Liver (tissue), 9 donors: ENCODE data around the gene ARPC1A. TPM values are rescaled to one million over a fixed set of nuclear protein-coding genes. Genes with fewer than 3 reads are reported as not detected.
A peak's percentile ranks its signal among the peaks of the same experiment; 100 is the strongest.

Source experiments
- DNase-seq: peaks from one replicate; pipeline ENCODE4 v3.0.0-alpha.2; 2017; ENCODE audit warnings: low spot score
- H3K27ac ChIP-seq, 2 donors: one replicate each; pipeline ENCODE4 v1.7.0; 2013; ENCODE audit warnings: inconsistent platforms in 2 of 2, low read length in 2 of 2, control low read depth in 1 of 2, low read depth in 1 of 2, mild to moderate bottlenecking in 1 of 2
- H3K27me3 ChIP-seq, 4 donors: one replicate each; pipeline versions ENCODE4 v1.6.1 to v1.7.0; 2013; ENCODE audit warnings: low read length in 3 of 4, inconsistent platforms in 1 of 4, mild to moderate bottlenecking in 1 of 4, moderate library complexity in 1 of 4; ENCODE audit not compliant: control insufficient read depth in 4 of 4, insufficient read depth in 4 of 4
- H3K36me3 ChIP-seq, 4 donors: one replicate each; pipeline versions ENCODE4 v1.6.1 to v1.7.0; 2013; ENCODE audit warnings: low read length in 3 of 4, mild to moderate bottlenecking in 3 of 4, low read depth in 1 of 4, moderate library complexity in 1 of 4; ENCODE audit not compliant: control insufficient read depth in 4 of 4, insufficient read depth in 3 of 4
- H3K4me1 ChIP-seq, 4 donors: one replicate each; pipeline versions ENCODE4 v1.6.1 to v1.7.0; 2013; ENCODE audit warnings: low read length in 3 of 4, mild to moderate bottlenecking in 3 of 4, moderate library complexity in 1 of 4; ENCODE audit not compliant: control insufficient read depth in 4 of 4, insufficient read depth in 4 of 4
- H3K4me3 ChIP-seq, 3 donors: one replicate each; pipeline versions ENCODE4 v1.6.1 to v1.7.0; 2013; ENCODE audit warnings: low read length in 3 of 3, control low read depth in 1 of 3, low read depth in 1 of 3, mild to moderate bottlenecking in 1 of 3
- H3K9ac ChIP-seq, 2 donors: one replicate each; pipeline ENCODE4 v1.7.0; 2013; ENCODE audit warnings: low read length in 2 of 2, mild to moderate bottlenecking in 2 of 2, moderate library complexity in 2 of 2, control low read depth in 1 of 2, low read depth in 1 of 2
- H3K9me3 ChIP-seq, 4 donors: one replicate each; pipeline versions ENCODE4 v1.6.1 to v1.7.0; 2013; ENCODE audit warnings: low read length in 3 of 4; ENCODE audit not compliant: control insufficient read depth in 4 of 4
- CTCF ChIP-seq: fragments of 150-350 bp; IDR thresholded peaks from 2 replicates; pipeline ENCODE4 v1.5.1; 2017; ENCODE audit warnings: improper control_type of control experiment, low read depth, low read length; ENCODE audit not compliant: missing input control
- EGR1 ChIP-seq, 2 donors: IDR thresholded peaks; 2 replicates each; pipeline ENCODE4 v1.6.1; 2016 to 2018; ENCODE audit warnings: antibody characterized with exemption in 2 of 2, low read depth in 2 of 2
- FOXA2 ChIP-seq: IDR thresholded peaks from 2 replicates; pipeline ENCODE4 v1.6.1; 2016; ENCODE audit warnings: antibody characterized with exemption
- GABPA ChIP-seq, 2 donors: IDR thresholded peaks in 1 of 2; conservative IDR thresholded peaks in 1 of 2; 2 replicates each; pipeline ENCODE4 v1.6.1; 2016; ENCODE audit warnings: antibody characterized with exemption in 2 of 2, mild to moderate bottlenecking in 1 of 2, moderate library complexity in 1 of 2
- HNF4A ChIP-seq, 2 donors: conservative IDR thresholded peaks; 2 replicates each; pipeline ENCODE4 v1.6.1; 2016; ENCODE audit warnings: antibody characterized with exemption in 2 of 2, mild to moderate bottlenecking in 2 of 2
- HNF4G ChIP-seq: IDR thresholded peaks from 2 replicates; pipeline ENCODE4 v1.6.1; 2016; ENCODE audit warnings: antibody characterized with exemption
- JUND ChIP-seq, 2 donors: IDR thresholded peaks; 2 replicates each; pipeline ENCODE4 v1.6.1; 2016; ENCODE audit warnings: antibody characterized with exemption in 2 of 2
- MAX ChIP-seq: IDR thresholded peaks from 2 replicates; pipeline ENCODE4 v1.6.1; 2016; ENCODE audit warnings: antibody characterized with exemption
- NR2F2 ChIP-seq: IDR thresholded peaks from 2 replicates; pipeline ENCODE4 v1.6.1; 2016; ENCODE audit warnings: antibody characterized with exemption
- REST ChIP-seq: IDR thresholded peaks from 2 replicates; pipeline ENCODE4 v1.6.1; 2016; ENCODE audit warnings: antibody characterized with exemption, mild to moderate bottlenecking
- RXRA ChIP-seq, 2 donors: IDR thresholded peaks; 2 replicates each; pipeline ENCODE4 v1.6.1; 2017 to 2018; ENCODE audit warnings: antibody characterized with exemption in 2 of 2, mild to moderate bottlenecking in 1 of 2
- SP1 ChIP-seq: IDR thresholded peaks from 2 replicates; pipeline ENCODE4 v1.6.1; 2018; ENCODE audit warnings: antibody characterized with exemption, mild to moderate bottlenecking
- WGBS: extraction: QIAGEN DNeasy Blood & Tissue Kit; methylation state at CpG from one replicate; pipeline ENCODE4 v1.1.7; 2013; 5-methylcytosine and 5-hydroxymethylcytosine counted together
- polyA plus RNA-seq, 2 donors: library from polyadenylated mRNA; stranded (reverse) in 1 of 2; unstranded in 1 of 2; fragments of 200-250 nt in 1 of 2; fragments of >200 nt in 1 of 2; fragmentation: Nextera tagmentation in 1 of 2; extraction: Ambion mirVana in 1 of 2; gene quantifications; one replicate each; pipeline versions ENCODE4 v1.2.1 to v1.2.3, GENCODE V29; 2013 to 2015
- total RNA-seq, 2 donors: library from RNA; depleted of rRNA; stranded (reverse); fragments of >200 nt; gene quantifications; one replicate each; pipeline ENCODE4 v1.2.3, GENCODE V29; 2014
- TF ChIP-seq, protein P1 (sequence below): IDR thresholded peaks from 2 replicates; pipeline ENCODE4 v1.6.1; 2016; ENCODE audit warnings: antibody characterized with exemption
- TF ChIP-seq, protein P2 (sequence below): IDR thresholded peaks from 2 replicates; pipeline ENCODE4 v1.6.1; 2016; ENCODE audit warnings: antibody characterized with exemption
- donor health status: healthy.
- donor health status: healthy.
- donor health status: healthy.
- donor health status: healthy.
- donor health status: healthy.

The ARPC1A gene
- total and polyA plus RNA-seq, 4 donors = 46.7 to 84.0 (median 60.8) TPM

DNA sequence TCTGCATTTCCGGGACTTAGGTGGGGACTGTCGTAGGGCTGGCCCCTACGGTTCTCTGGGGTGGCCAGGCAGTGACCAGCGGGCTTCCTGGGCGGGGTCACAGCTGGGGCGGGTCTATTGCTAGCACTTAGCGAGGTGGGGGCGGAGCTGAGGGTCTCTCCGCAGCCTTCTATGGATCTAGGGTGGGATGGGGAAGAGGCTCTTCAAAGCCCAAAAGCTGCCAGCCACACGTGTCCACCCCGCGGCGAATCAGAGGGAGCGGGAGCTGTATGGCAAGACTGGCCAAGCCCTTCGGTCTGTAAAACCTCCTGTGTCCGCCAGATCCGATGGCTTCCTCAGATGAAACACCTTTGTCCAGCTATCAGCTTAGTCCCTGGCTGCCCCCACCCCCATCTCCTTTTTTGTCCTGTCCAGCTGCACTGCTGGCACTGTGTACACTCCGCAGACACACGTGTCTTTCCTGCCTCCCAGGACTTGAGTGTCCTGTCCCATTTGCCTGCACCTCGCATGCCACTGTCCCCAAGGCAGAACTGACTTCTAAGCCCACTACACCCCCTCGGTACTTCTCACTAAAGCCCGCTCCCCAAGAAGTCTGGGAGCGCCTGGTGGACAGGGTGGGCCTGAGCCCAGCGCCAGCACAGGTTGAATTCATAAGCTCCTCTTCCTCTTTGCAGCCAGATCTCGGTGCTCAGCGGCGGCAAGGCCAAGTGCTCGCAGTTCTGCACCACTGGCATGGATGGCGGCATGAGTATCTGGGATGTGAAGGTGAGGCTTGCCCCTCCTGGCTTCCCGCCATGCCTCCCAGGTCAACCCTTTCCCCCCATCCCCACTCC is 67.9 kb downstream of the ARPC1A start:
- no peak for TF ChIP-seq RXRA (IDR thresholded peaks at IDR 0.05)
- TF ChIP-seq SP1 = peak; percentile 2
- Histone ChIP-seq H3K27me3 (no peaks in the 10 kb centered on the region), H3K4me3 (peak overlapping the region in 1 of 3 donors; percentile 44), H3K4me1 (peaks cover 8 to 30% (median 19%) of the 10 kb centered on the region in 4 donors), H3K9me3 (no peaks in the 10 kb centered on the region), H3K9ac (no peak overlapping the region), H3K36me3 (peaks cover 7 to 42% (median 16%) of the 10 kb centered on the region in 4 donors), H3K27ac (no peak overlapping the region)
- WGBS = 60% methylated on average over 30 of the region's 30 CpGs
- no peak for DNase-seq

GRCh38 chr7:99394188-99394502 is 68.4 kb downstream of the ARPC1A start:
- Histone ChIP-seq H3K9ac (no peak overlapping the region), H3K4me3 (no peak overlapping the region), H3K36me3 (peaks cover 7 to 47% (median 16%) of the 10 kb centered on the region in 4 donors), H3K9me3 (no peaks in the 10 kb centered on the region), H3K27me3 (no peaks in the 10 kb centered on the region), H3K4me1 (peaks cover 8 to 30% (median 19%) of the 10 kb centered on the region in 4 donors), H3K27ac (no peak overlapping the region)
- DNase-seq = no peak
- 94% methylated on average over 4 of the region's 4 CpGs for WGBS
- TF ChIP-seq HNF4G = no peak
- no peak for TF ChIP-seq GABPA (IDR thresholded peaks at IDR 0.05 in 1 of 2, conservative IDR thresholded peaks at IDR 0.05 in 1 of 2)
- TF ChIP-seq NR2F2 = no peak
- TF ChIP-seq FOXA2 = no peak
- TF ChIP-seq, protein P1, sequence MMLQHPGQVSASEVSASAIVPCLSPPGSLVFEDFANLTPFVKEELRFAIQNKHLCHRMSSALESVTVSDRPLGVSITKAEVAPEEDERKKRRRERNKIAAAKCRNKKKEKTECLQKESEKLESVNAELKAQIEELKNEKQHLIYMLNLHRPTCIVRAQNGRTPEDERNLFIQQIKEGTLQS = no peak
- no peak for TF ChIP-seq JUND (IDR thresholded peaks at IDR 0.05)
- TF ChIP-seq, protein P2, sequence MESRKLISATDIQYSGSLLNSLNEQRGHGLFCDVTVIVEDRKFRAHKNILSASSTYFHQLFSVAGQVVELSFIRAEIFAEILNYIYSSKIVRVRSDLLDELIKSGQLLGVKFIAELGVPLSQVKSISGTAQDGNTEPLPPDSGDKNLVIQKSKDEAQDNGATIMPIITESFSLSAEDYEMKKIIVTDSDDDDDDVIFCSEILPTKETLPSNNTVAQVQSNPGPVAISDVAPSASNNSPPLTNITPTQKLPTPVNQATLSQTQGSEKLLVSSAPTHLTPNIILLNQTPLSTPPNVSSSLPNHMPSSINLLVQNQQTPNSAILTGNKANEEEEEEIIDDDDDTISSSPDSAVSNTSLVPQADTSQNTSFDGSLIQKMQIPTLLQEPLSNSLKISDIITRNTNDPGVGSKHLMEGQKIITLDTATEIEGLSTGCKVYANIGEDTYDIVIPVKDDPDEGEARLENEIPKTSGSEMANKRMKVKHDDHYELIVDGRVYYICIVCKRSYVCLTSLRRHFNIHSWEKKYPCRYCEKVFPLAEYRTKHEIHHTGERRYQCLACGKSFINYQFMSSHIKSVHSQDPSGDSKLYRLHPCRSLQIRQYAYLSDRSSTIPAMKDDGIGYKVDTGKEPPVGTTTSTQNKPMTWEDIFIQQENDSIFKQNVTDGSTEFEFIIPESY = no peak
- no peak for TF ChIP-seq EGR1 (IDR thresholded peaks at IDR 0.05; ENCODE audit: low read depth in 2 of 2)
- no peak for TF ChIP-seq MAX
- TF ChIP-seq REST = no peak
- TF ChIP-seq RXRA (IDR thresholded peaks at IDR 0.05) = no peak
- TF ChIP-seq HNF4A (conservative IDR thresholded peaks at IDR 0.05) = no peak
- TF ChIP-seq CTCF = no peak
